H1 (cell line): ENCODE results near the gene PYGB. TPM values are rescaled to one million over a fixed set of nuclear protein-coding genes. Genes with fewer than 3 reads are reported as not detected.

Source experiments
- CTCF ChIA-PET: fragments of 300-600 bp; sonication (Branson Sonifier 250); formaldehyde crosslinking; loops from one replicate; lab custom pipeline; 2021; ENCODE audit not compliant: partially characterized antibody; lab: Charles Lee
- POLR2A ChIA-PET: fragments of 300-600 bp; sonication (Branson Sonifier 250); formaldehyde crosslinking; loops from one replicate; lab custom pipeline; 2021; ENCODE audit warnings: inconsistent platforms; ENCODE audit not compliant: partially characterized antibody; lab: Charles Lee
- DNase-seq, 2 experiments: peaks; one replicate each; pipeline versions ENCODE4 v3.0.0 to v3.0.0-alpha.2; 2010 to 2022; ENCODE audit warnings: low spot score in 2 of 2, low read depth in 1 of 2, mixed read lengths in 1 of 2
- FAIRE-seq: peaks from 2 replicates; lab custom pipeline; 2011; peaks lifted over from hg19 to GRCh38; lab: Jason Lieb, UNC
- H2AFZ ChIP-seq: 2 replicates; pipeline ENCODE4 v1.8.1; 2012; ENCODE audit warnings: low read length, inconsistent platforms
- H2AK5ac ChIP-seq: 2 replicates; pipeline ENCODE4 v1.6.1; 2013; ENCODE audit warnings: low read depth, low read length
- H2BK120ac ChIP-seq: replicated peaks from 2 replicates; pipeline ENCODE3; 2013; ENCODE audit warnings: low read depth, low read length, inconsistent platforms
- H2BK12ac ChIP-seq: 2 replicates; pipeline ENCODE4 v1.6.1; 2013; ENCODE audit warnings: low read depth, low read length
- H2BK15ac ChIP-seq: 2 replicates; pipeline ENCODE4 v1.6.1; 2013; ENCODE audit warnings: low read length
- H2BK20ac ChIP-seq: 2 replicates; pipeline ENCODE4 v1.6.1; 2013; ENCODE audit warnings: low read length
- H2BK5ac ChIP-seq: 2 replicates; pipeline ENCODE4 v1.6.1; 2013; ENCODE audit warnings: low read depth, low read length
- H3K14ac ChIP-seq: 2 replicates; pipeline ENCODE4 v1.6.1; 2013; ENCODE audit warnings: inconsistent platforms; ENCODE audit not compliant: insufficient read length
- H3K18ac ChIP-seq: 2 replicates; pipeline ENCODE4 v1.6.1; 2013; ENCODE audit warnings: low read length; ENCODE audit errors: extremely low read depth
- H3K23ac ChIP-seq: 2 replicates; pipeline ENCODE4 v1.6.1; 2013; ENCODE audit warnings: inconsistent platforms; ENCODE audit not compliant: insufficient read length
- H3K23me2 ChIP-seq: 2 replicates; pipeline ENCODE4 v1.6.1; 2013; ENCODE audit warnings: low read depth, low read length
- H3K27ac ChIP-seq: 2 replicates; pipeline ENCODE4 v1.6.1; 2011; ENCODE audit warnings: low read depth, low read length, inconsistent platforms
- H3K27me3 ChIP-seq, 4 experiments: replicated peaks in 1 of 4; 1 replicate in 1 of 4; 2 replicates in 3 of 4; pipeline versions ENCODE4 v1.6.1 to v1.8.1; 2011 to 2013; ENCODE audit warnings: low read length in 3 of 4, mild to moderate bottlenecking in 3 of 4, inconsistent platforms in 2 of 4, mixed read lengths in 2 of 4, moderate library complexity in 1 of 4; ENCODE audit not compliant: control insufficient read depth in 3 of 4, insufficient read depth in 3 of 4; ENCODE audit errors: extremely low read depth in 1 of 4
- H3K36me3 ChIP-seq, 4 experiments: 2 replicates each; pipeline versions ENCODE4 v1.6.1 to v1.8.1; 2011 to 2013; ENCODE audit warnings: mild to moderate bottlenecking in 4 of 4, low read length in 3 of 4, moderate library complexity in 2 of 4, control low read depth in 1 of 4, inconsistent platforms in 1 of 4; ENCODE audit not compliant: insufficient read depth in 4 of 4, control insufficient read depth in 2 of 4
- H3K4ac ChIP-seq: replicated peaks from 2 replicates; pipeline ENCODE3; 2013; ENCODE audit warnings: low read length, low read depth, mixed read lengths, inconsistent platforms; ENCODE audit not compliant: insufficient read length
- H3K4me1 ChIP-seq, 4 experiments: replicated peaks in 1 of 4; 1 replicate in 1 of 4; 2 replicates in 3 of 4; pipeline versions ENCODE4 v1.6.1 to v1.8.1; 2011 to 2013; ENCODE audit warnings: low read length in 3 of 4, inconsistent platforms in 2 of 4, mixed read lengths in 1 of 4; ENCODE audit not compliant: insufficient read depth in 4 of 4, control insufficient read depth in 3 of 4
- H3K4me2 ChIP-seq, 2 experiments: 2 replicates each; pipeline versions ENCODE4 v1.6.1 to v1.8.1; 2011 to 2013; ENCODE audit warnings: low read depth in 2 of 2, low read length in 2 of 2, control low read depth in 1 of 2, inconsistent platforms in 1 of 2, mild to moderate bottlenecking in 1 of 2; ENCODE audit not compliant: insufficient read depth in 1 of 2
- H3K4me3 ChIP-seq, 4 experiments: fragments of 200-600, 300-600 bp in 1 of 4; sonication (generic), shearing (Covaris generic), sonication (Bioruptor Twin) in 1 of 4; 2 replicates each; pipeline versions ENCODE4 v1.5.1 to v1.8.1; 2011 to 2016; ENCODE audit warnings: low read length in 4 of 4, low read depth in 3 of 4, control low read depth in 2 of 4, inconsistent platforms in 2 of 4, mild to moderate bottlenecking in 2 of 4, mixed read lengths in 1 of 4, moderate library complexity in 1 of 4; ENCODE audit not compliant: insufficient read depth in 2 of 4; ENCODE audit errors: extremely low read depth in 1 of 4
- H3K56ac ChIP-seq: replicated peaks from 2 replicates; pipeline ENCODE3; 2013; ENCODE audit warnings: low read depth, mild to moderate bottlenecking, mixed read lengths, low read length, inconsistent platforms; ENCODE audit not compliant: insufficient read length
- H3K79me1 ChIP-seq: 2 replicates; pipeline ENCODE4 v1.6.1; 2013; ENCODE audit warnings: low read depth, low read length, control low read depth
- H3K79me2 ChIP-seq, 2 experiments: 2 replicates each; pipeline versions ENCODE4 v1.6.1 to v1.8.1; 2012 to 2013; ENCODE audit warnings: low read length in 2 of 2, mild to moderate bottlenecking in 2 of 2, inconsistent platforms in 1 of 2; ENCODE audit not compliant: insufficient read depth in 2 of 2, control insufficient read depth in 1 of 2
- H3K9ac ChIP-seq, 4 experiments: replicated peaks in 1 of 4; 1 replicate in 1 of 4; 2 replicates in 3 of 4; pipeline versions ENCODE4 v1.6.1 to v1.8.1; 2011 to 2013; ENCODE audit warnings: low read depth in 3 of 4, low read length in 3 of 4, control low read depth in 2 of 4, mild to moderate bottlenecking in 2 of 4, moderate library complexity in 2 of 4, inconsistent platforms in 1 of 4; ENCODE audit errors: extremely low read depth in 1 of 4
- H3K9me3 ChIP-seq, 2 experiments: 2 replicates each; pipeline versions ENCODE4 v1.6.1 to v1.8.1; 2012 to 2013; ENCODE audit warnings: mild to moderate bottlenecking in 2 of 2, moderate library complexity in 2 of 2, control low read depth in 1 of 2, inconsistent platforms in 1 of 2, low read depth in 1 of 2, low read length in 1 of 2, mixed read lengths in 1 of 2; ENCODE audit not compliant: insufficient read depth in 2 of 2
- H4K20me1 ChIP-seq, 2 experiments: replicated peaks in 1 of 2; 2 replicates each; pipeline versions ENCODE3 to v1.8.1; 2011 to 2013; ENCODE audit warnings: inconsistent platforms in 2 of 2, low read length in 2 of 2, mild to moderate bottlenecking in 1 of 2; ENCODE audit not compliant: insufficient read depth in 2 of 2, control insufficient read depth in 1 of 2
- H4K5ac ChIP-seq: 2 replicates; pipeline ENCODE4 v1.6.1; 2013; ENCODE audit warnings: low read length, low read depth, mixed read lengths, inconsistent platforms; ENCODE audit not compliant: insufficient read length
- H4K8ac ChIP-seq: 2 replicates; pipeline ENCODE4 v1.8.0; 2013; ENCODE audit warnings: mild to moderate bottlenecking, moderate library complexity, low read length, inconsistent platforms; ENCODE audit not compliant: insufficient read depth; ENCODE audit errors: extremely low read depth
- H4K91ac ChIP-seq: replicated peaks from 2 replicates; pipeline ENCODE3; 2013; ENCODE audit warnings: low read length, mixed read lengths, inconsistent platforms; ENCODE audit not compliant: insufficient read length
- SP1 ChIP-seq: IDR thresholded peaks from 2 replicates; pipeline ENCODE4 v1.6.1; 2011; ENCODE audit warnings: low read depth, low read length
- SRF ChIP-seq: IDR thresholded peaks from 2 replicates; pipeline ENCODE4 v1.6.1; 2011; ENCODE audit warnings: mild to moderate bottlenecking, low read depth, low read length, moderate library complexity
- WGBS, 2 experiments: shearing (Covaris generic) in 1 of 2; methylation state at CpG; one replicate each; pipeline versions ENCODE4 v1.1.6 to v1.1.7; 2013 to 2015; ENCODE audit warnings: low lambda C conversion rate in 2 of 2, mixed read lengths in 2 of 2, inconsistent platforms in 1 of 2, low coverage in 1 of 2, missing lambda C conversion rate in 1 of 2; ENCODE audit not compliant: insufficient replicate concordance in 2 of 2, insufficient coverage in 1 of 2, insufficient read length in 1 of 2; ENCODE audit errors: extremely low coverage in 1 of 2, missing lambda C conversion rate in 1 of 2; 5-methylcytosine and 5-hydroxymethylcytosine counted together
- polyA plus RNA-seq, 7 experiments: library from polyadenylated mRNA; depleted of rRNA in 3 of 7; stranded (reverse) in 5 of 7; unstranded in 2 of 7; fragments of >200 nt in 5 of 7; fragments of 200-250 nt in 2 of 7; gene quantifications; 1 replicate in 5 of 7; 2 replicates in 1 of 7; 4 replicates in 1 of 7; pipeline versions ENCODE4 v1.2.1 to v1.2.3, GENCODE V29; 2011 to 2013; ENCODE audit warnings: missing spikeins in 2 of 7, mixed read lengths in 2 of 7
- total RNA-seq: library from RNA; stranded (reverse); fragmentation: NEBNext Ultra II Directional; extraction: Animal tissue kit (Norgen Biotek cat#: 25700); gene quantifications from 2 replicates; pipeline ENCODE4 v1.2.1, GENCODE V29; 2021

PYGB gene
- total and polyA plus RNA-seq, 2 of the 8 experiments (the other 6 are each of a cell fraction or from before 2014, with no cell fraction given): 26.6 to 56.0 TPM

- Histone ChIP-seq H3K56ac (no peak overlapping the region), H2BK5ac (no peak overlapping the region), H4K20me1 (peaks cover 2 to 6% of the 10 kb centered on the region in 2 experiments), H3K4ac (no peak overlapping the region), H3K4me2 (no peak overlapping the region), H4K91ac (no peak overlapping the region), H3K9ac (no peak overlapping the region), H3K9me3 (no peaks in the 10 kb centered on the region), H3K4me3 (no peak overlapping the region), H2AK5ac (no peak overlapping the region), H3K79me2 (peaks cover 0 to 6% of the 10 kb centered on the region in 2 experiments; a peak in 2 of 4 replicates), H3K23me2 (0 out of 2 replicates have a peak, but pooled peaks cover 2% of the 10 kb centered on the region), H3K36me3 (no peaks in the 10 kb centered on the region), H3K4me1 (peaks cover 7 to 15% (median 13%) of the 10 kb centered on the region in 4 experiments), H2AFZ (no peak overlapping the region), H3K79me1 (peaks cover 11% of the 10 kb centered on the region), H4K8ac (no peak overlapping the region), H4K5ac (no peak overlapping the region), H3K14ac (no peak overlapping the region), H2BK20ac (no peak overlapping the region)
- FAIRE-seq (no peak), DNase-seq (no peak)
- CTCF ChIA-PET: interaction anchor here (0.8 to 1.8 kb wide), 10 partner anchors 9 to 210 kb away, joined by 3 to 5 read pairs (median 3); partner anchors contain the start of genes ENTPD6 and PYGB
- 75% methylated on average over 1 of the region's 1 CpG; no CpG with 5 or more reads in 1 of the 2 experiments for WGBS, 2 experiments
- no peak for TF ChIP-seq SP1
- TF ChIP-seq SRF: no peak
- TF ChIP-seq, all 59 proteins: peak for 0
- Histone ChIP-seq H2BK15ac (no peak overlapping the region), H3K18ac (no peak overlapping the region), H2BK120ac (no peak overlapping the region), H2BK12ac (no peak overlapping the region), H3K27me3 (no peaks in the 10 kb centered on the region; a peak in 1 of 7 replicates), H3K23ac (no peak overlapping the region), H3K27ac (no peak overlapping the region)
- POLR2A ChIA-PET: interaction anchor here (0.8 to 1.0 kb wide), 2 partner anchors 43 to 51 kb away, joined by 3 read pairs; no protein-coding TSS in a partner anchor
Measured at GRCh38 chr20:25203871-25204320, 44.0 kb upstream of the PYGB start.
